Measurements from ENCODE around the gene BDH1. TPM values are rescaled to one million over a fixed set of nuclear protein-coding genes. Genes with fewer than 3 reads are reported as not detected.

BDH1 gene
- total and polyA plus RNA-seq, 2 of the 13 experiments (the other 11 are each of a cell fraction or from before 2014, with no cell fraction given): 21.2 to 71.9 TPM

- TF ChIP-seq ATF4 (CRISPR knock-in tag; IDR thresholded peaks at IDR 0.05) (no peak), ZNF143 (CRISPR knock-in tag; IDR thresholded peaks at IDR 0.05) (peak; percentile 32), RFXAP (CRISPR knock-in tag; IDR thresholded peaks at IDR 0.05; ENCODE audit: borderline replicate concordance) (no peak), HNRNPL (IDR thresholded peaks at IDR 0.05; ENCODE audit: low read depth, low read length) (no peak), ZBTB8A (CRISPR knock-in tag; IDR thresholded peaks at IDR 0.05; ENCODE audit: borderline replicate concordance, low read depth) (no peak), ZNF580 (CRISPR knock-in tag; IDR thresholded peaks at IDR 0.05; ENCODE audit: borderline replicate concordance, low read depth) (no peak; the same call in 1 of the 2 replicates), ZNF343 (CRISPR knock-in tag; IDR thresholded peaks at IDR 0.05) (peak; percentile 43; the same call in 1 of the 2 replicates), ZNF382 (CRISPR knock-in tag; IDR thresholded peaks at IDR 0.05; ENCODE audit: borderline replicate concordance) (no peak), ZNF629 (CRISPR knock-in tag; conservative IDR thresholded peaks at IDR 0.05) (peak; percentile 4; the same call in 1 of the 2 replicates), ZNF790 (CRISPR knock-in tag; IDR thresholded peaks at IDR 0.05; ENCODE audit: borderline replicate concordance) (no peak), HOXA9 (CRISPR knock-in tag; IDR thresholded peaks at IDR 0.05; ENCODE audit: borderline replicate concordance) (no peak), TAF15 (IDR thresholded peaks at IDR 0.05; ENCODE audit: low read depth, low read length, poor library complexity, severe bottlenecking) (no peak), ZNF44 (CRISPR knock-in tag; IDR thresholded peaks at IDR 0.05) (0 out of 2 replicates have a peak, but pooled peaks have one; percentile 33), ZNF841 (CRISPR knock-in tag; IDR thresholded peaks at IDR 0.05; ENCODE audit: borderline replicate concordance) (no peak), LCORL (IDR thresholded peaks at IDR 0.05) (no peak), LCORL (CRISPR knock-in tag; IDR thresholded peaks at IDR 0.05) (peak; percentile 63), SP5 (CRISPR knock-in tag; IDR thresholded peaks at IDR 0.05; ENCODE audit: borderline replicate concordance, low read depth) (peak; percentile 11; the same call in 1 of the 2 replicates), PRDM10 (CRISPR knock-in tag; IDR thresholded peaks at IDR 0.05; ENCODE audit: low read depth) (peak; percentile 53; the same call in 1 of the 2 replicates), MIXL1 (CRISPR knock-in tag; IDR thresholded peaks at IDR 0.05) (peak; percentile 35; the same call in 1 of the 2 replicates), TBX3 (IDR thresholded peaks at IDR 0.05; ENCODE audit: borderline replicate concordance) (no peak), NFYB (CRISPR knock-in tag; IDR thresholded peaks at IDR 0.05) (peak; percentile 47; the same call in 1 of the 2 replicates), MXD3 (CRISPR knock-in tag; IDR thresholded peaks at IDR 0.05) (no peak; the same call in 1 of the 2 replicates)
Observed at GRCh38 chr3:197520311-197521276, 35.2 kb downstream of the BDH1 start (continued).
